GM15510 (cell line): Measurements from ENCODE around the gene PATL1.

Source experiments
- POLR2A ChIP-seq: IDR thresholded peaks from 3 replicates; pipeline ENCODE4 v1.6.1; 2011; ENCODE audit warnings: borderline replicate concordance; ENCODE audit not compliant: insufficient read length; ENCODE audit errors: extremely low read depth

PATL1 gene

DNA sequence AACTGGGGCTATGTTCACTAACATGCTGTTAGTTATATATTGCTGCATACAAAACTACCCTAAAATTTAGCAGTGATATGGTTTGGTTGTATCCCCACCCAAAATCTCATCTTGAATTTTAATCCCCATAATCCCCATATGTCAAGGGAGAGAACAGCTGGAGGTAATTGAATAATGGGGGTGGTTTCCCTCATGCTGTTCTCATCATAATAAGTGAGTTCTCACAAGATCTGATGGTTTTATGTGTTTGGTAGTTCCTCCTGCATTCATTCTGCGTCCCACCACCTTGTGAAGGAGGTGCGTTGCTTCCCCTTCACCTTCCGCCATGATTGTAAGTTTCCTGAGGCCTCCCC, 10.0 kb upstream of the PATL1 start:
- no peak for TF ChIP-seq POLR2A

DNA sequence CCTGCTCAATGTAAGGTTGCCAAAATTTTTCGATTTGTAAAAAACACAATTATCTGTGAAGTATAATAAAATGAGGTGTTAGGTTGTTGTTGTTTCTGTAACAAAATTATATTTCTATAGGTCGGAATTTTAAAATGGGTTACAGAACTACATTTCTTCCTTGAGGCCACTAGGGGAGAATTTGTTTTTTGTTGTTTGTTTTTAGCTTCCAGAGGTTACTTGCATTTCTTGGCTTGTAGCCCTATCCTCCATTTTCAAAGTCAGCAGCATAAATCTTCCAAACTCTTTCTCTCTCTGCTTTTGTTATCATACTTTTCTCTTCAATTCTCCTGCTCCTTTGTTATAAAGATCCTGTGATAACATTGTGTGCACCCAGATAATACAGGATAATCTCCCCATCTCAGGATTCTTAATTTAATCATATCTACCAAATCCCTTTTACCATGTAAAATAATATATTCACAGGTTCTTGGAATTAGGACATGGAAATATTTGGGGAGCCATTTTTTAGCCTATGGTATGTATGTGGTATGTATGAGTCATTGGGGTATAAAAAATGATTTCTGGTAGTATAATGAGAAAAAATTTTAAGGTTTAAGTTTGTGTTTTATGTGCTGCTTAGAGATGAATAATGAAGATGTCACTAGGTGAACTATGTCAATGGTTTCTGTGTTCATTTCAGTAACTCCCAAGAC, 9.4 kb upstream of the PATL1 start:
- no peak for TF ChIP-seq POLR2A

DNA sequence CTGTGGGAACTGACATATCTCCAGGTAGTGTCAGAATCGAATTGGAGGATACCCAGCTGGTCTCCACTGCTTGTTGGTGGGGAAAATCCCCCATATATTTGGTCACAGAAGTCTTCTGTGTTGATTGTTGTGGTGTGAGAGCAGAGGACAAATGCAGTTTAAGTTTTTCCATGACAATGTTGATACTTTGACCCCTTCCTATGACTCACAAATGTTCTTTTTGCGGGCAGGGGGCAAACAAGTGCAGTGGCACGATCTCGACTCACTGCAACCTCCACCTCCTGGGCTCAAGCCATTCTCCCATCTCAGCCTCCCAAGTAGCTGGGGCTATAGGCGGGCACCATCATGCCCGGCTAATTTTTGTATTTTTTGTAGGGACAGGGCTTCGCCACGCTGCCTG, 7.4 kb upstream of the PATL1 start:
- no peak for TF ChIP-seq POLR2A

DNA sequence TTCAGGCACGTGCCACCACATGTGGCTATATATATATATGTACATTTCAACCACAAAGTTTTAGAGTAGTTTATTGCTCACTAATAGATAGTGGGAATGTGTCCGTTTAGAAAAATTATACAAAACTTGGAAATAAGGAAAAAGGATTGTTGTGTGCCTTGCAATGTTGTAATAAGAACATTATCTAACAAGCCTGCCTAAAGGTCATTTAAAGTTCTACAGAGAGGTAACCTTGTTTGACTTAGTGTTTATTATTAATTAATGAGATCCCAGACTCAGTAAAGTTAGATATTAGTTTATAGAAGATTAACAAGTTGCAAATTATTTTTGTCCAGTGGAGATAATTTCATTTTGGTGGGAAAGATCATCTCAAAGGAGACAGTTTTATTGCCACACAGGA, 5.5 kb upstream of the PATL1 start:
- TF ChIP-seq POLR2A, result no peak

DNA sequence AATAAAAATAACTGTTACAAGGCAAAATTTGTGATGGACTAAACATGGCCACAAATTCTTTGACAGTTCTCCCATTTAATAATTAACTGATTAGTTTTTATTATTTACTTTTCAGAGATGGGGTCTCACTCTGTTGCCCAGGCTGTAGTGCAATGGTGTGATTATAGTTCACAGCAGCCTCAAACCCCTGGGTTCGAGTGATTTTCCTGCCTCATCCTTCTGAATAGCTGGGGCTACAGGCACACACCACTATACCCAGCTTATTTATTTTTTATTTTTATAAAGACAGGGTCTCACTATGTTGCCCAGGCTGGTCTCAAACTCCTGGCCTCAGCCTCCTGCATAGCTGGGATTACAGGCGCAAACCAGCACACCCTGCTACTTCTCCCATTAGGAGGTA, 4.5 kb upstream of the PATL1 start:
- no peak for TF ChIP-seq POLR2A

DNA sequence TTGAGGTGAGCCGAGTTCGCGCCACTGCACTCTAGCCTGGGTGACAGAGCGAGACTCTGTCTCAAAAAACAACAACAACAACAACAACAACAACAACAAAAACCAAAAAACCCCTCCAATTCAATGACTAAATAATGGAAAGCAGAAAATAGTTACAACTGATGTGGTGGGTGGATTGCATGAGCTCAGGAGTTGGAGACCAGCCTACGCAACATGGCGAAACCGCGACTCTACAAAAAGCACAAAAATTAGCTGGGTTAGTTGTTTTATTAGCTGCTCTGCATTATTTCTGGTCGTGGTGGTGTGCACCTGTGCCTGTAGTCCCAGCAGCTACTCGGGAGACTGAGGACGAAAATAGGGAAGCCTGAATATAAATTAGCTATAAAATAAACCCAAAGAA, 2.6 kb upstream of the PATL1 start:
- no peak for TF ChIP-seq POLR2A

DNA sequence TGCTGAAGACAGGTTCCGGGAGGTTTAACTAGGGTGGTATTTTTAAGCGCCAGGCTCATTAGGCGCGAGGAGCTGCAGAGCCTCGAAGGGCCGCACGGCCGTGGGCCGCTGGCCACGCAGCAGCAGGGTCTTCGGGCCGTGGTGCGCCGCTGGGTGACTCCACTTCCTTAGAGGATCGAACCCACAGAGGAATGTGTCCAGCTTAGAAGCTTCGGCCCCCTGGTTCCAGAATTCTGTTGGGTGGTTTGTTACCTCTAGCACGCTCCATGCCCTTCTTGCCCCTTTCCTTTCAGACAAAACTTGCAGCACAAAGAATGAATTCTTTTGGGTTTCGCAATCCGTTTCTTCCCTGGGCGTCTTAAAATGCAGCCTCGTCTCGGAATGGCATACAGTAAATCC, 773 bp upstream of the PATL1 start:
- TF ChIP-seq POLR2A, result no peak

DNA sequence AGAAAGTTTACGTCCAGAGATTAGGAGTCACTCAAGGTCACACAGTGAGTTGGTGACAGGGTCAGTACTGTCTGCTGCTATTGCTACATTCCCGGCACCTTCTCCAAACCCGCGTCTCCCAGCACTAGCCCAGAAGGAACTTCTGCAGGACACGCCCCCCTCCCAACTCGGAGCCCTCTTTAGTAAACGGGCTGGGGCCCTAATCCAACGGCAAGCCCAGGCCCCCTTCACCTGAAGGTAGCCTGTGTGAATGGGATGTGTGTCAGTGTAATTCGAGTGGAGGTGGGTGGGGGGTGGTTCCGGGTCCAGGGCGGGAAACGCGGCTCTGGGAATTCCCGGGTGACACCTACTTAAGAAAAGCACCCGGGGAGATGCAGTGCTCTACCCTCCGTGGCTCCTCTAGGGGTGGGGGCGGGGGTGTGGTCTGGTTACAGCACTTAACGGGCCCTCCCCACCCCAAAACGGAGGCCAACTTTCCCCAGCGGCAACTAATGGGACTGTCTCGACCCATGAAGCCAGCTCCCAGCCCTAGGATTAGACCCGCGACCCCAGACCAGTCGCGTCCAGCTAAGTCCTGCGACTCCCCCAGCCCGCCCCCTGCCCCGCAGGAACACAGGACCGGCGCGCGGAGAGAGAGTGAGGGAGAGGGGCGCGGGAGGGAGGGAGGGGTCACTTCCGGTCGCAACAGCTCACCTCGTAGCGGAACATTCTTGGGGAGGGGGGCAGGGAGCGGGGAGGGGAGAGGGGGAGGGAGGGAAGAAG, 468 bp downstream of the PATL1 start:
- no peak for TF ChIP-seq POLR2A

DNA sequence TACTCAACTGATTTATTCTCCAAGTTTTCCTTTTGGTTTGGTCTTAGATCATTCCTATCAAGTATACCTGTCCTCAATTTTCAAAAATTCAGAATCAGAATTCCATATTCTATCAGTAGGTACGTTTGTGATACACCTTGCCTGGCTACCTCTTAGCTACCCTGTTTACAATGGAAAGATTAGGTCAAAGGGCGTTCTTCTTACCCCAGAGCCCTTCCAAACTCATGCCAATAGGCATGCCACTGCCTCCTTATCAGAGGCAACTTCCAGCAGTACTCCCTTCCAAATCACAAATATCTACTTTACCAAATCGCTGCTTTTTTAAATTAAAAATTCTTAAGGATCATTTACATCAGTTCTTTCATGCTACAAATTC, 1.0 kb downstream of the PATL1 start:
- TF ChIP-seq POLR2A, result no peak

DNA sequence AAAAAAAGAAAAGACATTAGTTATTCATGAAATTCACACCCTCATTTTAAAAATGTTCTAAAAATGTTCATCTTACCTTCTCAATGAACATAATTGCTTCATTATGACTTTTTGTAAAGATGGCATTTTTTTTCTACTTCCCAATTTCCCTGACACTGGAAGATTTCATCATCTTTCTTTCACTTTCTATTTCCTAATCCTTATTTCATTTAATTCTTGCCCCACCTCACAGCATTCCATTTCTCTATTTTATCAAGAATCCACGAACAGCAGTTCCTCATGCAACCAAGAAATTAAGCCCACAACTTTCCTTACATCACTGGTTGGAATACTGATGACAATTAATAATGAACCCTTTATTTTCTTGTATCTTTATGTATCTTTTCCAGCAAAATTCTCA, 1.9 kb downstream of the PATL1 start:
- TF ChIP-seq POLR2A, result no peak

DNA sequence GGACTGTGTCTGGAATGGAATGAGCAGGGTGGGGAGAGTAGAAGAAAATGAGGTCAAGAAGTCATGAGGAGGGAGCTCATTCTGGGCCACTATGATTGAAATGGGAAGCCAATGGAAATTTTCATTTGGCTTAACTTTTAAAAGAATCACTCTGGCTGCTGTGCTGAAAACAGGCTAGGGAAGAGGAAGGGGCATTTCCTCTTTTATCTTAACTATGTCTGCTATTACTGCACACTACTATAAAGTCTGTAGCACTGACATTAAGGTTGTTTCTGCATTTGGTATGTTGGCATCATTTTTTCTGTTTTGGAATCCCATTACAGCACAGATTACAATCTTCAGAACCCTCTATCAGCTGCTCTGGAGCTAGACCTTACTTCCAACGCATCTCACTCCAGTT, 8.2 kb downstream of the PATL1 start:
- TF ChIP-seq POLR2A, result no peak

DNA sequence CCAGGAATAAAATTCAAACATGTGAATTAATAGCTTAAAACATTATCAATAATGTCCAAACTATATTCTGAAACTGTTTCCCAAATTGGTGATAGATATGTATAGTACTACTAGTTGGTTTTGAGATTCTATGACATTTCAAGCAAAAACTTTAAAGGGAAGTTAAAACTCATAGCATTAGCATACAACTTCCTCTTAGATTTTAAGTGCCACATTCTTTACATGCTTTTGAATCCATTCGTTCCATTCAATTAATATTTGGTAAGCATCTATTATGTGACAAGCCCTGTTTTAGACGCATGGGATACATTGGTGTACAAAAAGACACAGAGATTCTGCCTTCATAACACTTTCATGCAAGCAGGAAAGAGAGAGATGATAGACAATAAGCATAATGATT, 8.9 kb downstream of the PATL1 start:
- no peak for TF ChIP-seq POLR2A

DNA sequence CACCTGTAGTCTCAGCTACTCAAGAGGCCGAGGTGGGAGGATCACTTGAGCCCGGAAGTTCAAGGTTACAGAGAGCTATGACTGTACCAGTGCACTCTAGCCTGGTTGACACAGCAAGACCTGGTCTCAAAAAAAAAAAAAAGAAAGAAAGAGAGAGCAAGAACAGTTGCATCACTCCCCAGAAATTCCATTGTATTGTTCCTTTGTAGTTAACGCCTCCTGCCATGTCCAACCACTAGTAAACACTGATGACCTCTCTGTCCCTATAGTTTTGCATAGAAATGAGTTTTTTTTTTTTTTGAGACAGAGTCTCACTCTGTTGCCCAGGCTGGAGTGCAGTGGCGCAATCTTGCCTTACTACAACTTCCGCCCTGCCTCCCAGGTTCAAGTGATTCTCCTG, 10.8 kb downstream of the PATL1 start:
- TF ChIP-seq POLR2A, result no peak

DNA sequence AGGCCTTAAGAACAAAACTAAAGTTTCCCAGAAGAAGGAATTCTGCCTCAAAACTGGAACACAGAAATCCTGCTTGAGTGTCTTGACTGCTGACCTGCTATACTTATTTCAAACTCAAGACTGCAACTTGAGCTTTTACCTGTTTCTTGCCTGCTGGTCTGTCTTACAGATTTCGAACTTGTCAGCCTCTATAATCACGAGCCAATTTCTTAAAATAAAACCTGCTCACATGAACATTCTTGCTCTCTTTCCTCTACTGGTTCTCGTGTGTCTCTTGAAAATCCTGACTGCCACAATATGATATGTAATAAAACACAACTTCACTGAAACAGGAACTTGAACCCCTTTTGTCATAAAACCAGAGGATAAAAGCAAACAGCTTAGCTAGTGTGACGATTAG, 13.9 kb downstream of the PATL1 start:
- no peak for TF ChIP-seq POLR2A

DNA sequence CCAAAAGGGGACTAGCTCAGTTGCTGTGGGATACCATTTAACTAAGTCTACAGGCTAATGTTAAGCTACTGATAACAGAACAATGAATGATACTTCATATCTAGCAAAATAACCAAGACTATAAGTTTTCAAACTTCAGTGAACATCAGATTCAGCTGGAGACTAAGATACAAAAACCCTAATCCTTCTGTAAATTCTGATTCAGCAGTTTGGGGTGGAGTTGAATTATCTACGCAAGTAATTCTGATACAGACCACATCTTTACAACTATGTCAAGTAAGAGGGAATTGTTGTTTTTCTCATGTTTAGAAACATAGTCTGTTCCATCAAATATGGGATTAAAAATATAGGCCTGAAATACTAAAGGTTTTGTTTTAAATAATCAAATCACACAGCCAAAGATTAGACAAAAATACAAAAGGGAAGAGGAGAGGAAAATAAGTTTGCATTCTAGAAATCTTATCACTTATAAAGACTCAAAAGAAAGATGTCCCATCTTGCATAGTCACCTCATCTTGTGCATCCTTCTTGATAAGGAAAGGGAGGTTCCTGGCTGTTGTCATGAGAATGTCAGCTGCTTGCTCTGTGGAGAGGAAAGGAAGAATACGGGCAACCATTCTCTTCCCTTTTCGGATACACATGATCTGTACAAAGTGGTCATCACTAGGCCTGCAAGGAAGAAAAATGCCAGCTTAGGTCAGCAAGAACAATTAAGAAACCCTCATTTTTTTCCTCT, 21.4 kb downstream of the PATL1 start:
- no peak for TF ChIP-seq POLR2A

DNA sequence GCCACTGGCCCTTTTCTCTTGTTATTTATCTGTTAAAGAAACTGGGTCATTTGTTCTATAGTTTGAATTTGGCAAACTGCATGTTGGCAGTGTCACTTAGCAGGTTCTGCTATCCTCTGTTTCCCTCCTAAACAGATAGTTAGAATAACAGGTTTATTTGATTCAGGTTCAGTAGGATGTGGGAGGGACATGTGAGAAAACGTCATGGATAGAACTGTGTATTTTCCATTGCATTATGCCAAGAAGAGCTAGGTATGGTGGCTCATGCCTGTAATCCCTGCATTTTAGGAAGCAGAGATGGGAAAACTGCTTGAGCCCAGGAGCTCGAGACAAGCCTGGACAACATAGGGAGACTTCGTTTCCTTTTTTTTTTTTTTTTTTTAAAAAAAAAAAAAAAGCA, 24.3 kb downstream of the PATL1 start:
- TF ChIP-seq POLR2A, result no peak

DNA sequence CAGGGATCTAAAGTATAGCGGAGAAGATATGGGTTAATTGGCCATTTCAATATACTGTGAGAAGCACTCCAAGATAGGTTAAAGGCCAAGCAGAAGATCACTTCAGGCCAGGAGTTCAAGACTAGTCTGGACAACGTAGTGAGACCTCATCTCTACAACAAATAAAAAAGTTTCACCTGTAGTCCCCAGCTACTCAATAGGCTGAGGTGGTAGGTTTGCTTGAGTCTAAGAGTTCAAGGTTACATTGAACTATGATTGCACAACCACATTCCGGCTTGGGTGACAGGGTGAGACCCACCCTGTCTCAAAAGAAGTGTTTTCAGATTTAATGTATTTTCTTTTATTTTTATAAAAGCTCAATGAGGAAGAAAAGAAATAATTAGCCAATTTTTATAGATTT, 25.4 kb downstream of the PATL1 start:
- no peak for TF ChIP-seq POLR2A

DNA sequence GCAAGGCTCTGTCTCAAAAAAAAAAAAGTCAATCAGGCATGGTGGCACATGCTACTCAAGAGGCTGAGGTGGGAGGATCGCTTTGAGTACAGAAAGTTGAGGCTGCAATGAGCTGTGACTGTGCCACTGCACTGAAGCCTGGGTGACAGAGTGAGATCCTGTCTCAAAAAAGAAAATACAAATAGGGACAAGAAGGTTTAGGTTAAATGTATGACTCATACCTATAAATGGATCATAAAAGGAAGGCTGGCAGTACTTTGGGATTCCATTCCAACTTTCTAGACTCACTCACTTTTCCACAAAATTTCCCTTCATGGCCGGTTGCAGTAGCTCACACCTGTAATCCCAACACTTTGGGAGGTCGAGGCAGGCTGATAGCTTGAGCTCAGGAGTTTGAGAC, 27.7 kb downstream of the PATL1 start:
- no peak for TF ChIP-seq POLR2A
